WTC11 (cell line): ENCODE data around the gene SETD1A. TPM values are rescaled to one million over a fixed set of nuclear protein-coding genes. Genes with fewer than 3 reads are reported as not detected.

Experiments used
- ATAC-seq: fragments of 200-7000 bp; cut with Tn5 transposase; 2 replicates; pipeline ENCODE4 v1.10.0; 2021; ENCODE audit warnings: mild to moderate bottlenecking, moderate library complexity
- CTCF ChIA-PET: fragments of 300-600 bp; sonication (Branson Sonifier 250); formaldehyde crosslinking; loops from one replicate; lab custom pipeline; 2021; ENCODE audit warnings: antibody characterized with exemption; lab: Charles Lee
- POLR2A ChIA-PET: fragments of 350-600 bp; sonication (Branson Sonifier 250); formaldehyde crosslinking; loops from one replicate; lab custom pipeline; 2021; ENCODE audit warnings: antibody characterized with exemption; lab: Charles Lee
- DNase-seq: peaks from one replicate; pipeline ENCODE4 v3.0.0; 2021; ENCODE audit warnings: low spot score
- H3K27ac Mint-ChIP-seq: 2 replicates; pipeline ENCODE4 v1.8.0; 2021; ENCODE audit warnings: mixed read lengths
- H3K27me3 Mint-ChIP-seq: 2 replicates; pipeline ENCODE4 v1.8.0; 2021; ENCODE audit warnings: low read depth, mild to moderate bottlenecking, moderate library complexity, mixed read lengths
- H3K36me3 Mint-ChIP-seq: 2 replicates; pipeline ENCODE4 v1.8.0; 2021; ENCODE audit warnings: mixed read lengths
- H3K4me1 Mint-ChIP-seq: 2 replicates; pipeline ENCODE4 v1.8.0; 2022; ENCODE audit warnings: mixed read lengths
- H3K4me3 Mint-ChIP-seq: 2 replicates; pipeline ENCODE4 v1.8.0; 2021; ENCODE audit warnings: mild to moderate bottlenecking, moderate library complexity, mixed read lengths
- H3K9me3 Mint-ChIP-seq: 2 replicates; pipeline ENCODE4 v1.8.0; 2021; ENCODE audit warnings: mixed read lengths
- AR ChIP-seq: fragments of 250-450 bp; sonication (Bioruptor Pico); IDR thresholded peaks from 2 replicates; pipeline ENCODE4 v1.9.0; 2021; ENCODE audit warnings: mild to moderate bottlenecking
- ATF3 ChIP-seq: sonication (generic); formaldehyde crosslinking; conservative IDR thresholded peaks from 2 replicates; pipeline ENCODE4 v1.8.1; 2022; ENCODE audit warnings: mild to moderate bottlenecking, missing genetic modification reagents
- CBFB ChIP-seq: sonication (generic); formaldehyde crosslinking; IDR thresholded peaks from 2 replicates; pipeline ENCODE4 v1.8.1; 2022; ENCODE audit warnings: mild to moderate bottlenecking, low read depth, missing genetic modification reagents
- CREM ChIP-seq: sonication (generic); formaldehyde crosslinking; IDR thresholded peaks from 2 replicates; pipeline ENCODE4 v1.8.1; 2022; ENCODE audit warnings: mild to moderate bottlenecking, missing genetic modification reagents, moderate library complexity
- CTCF ChIP-seq: fragments of 200-600 bp; IDR thresholded peaks from 2 replicates; pipeline ENCODE4 v1.8.0; 2022; ENCODE audit warnings: antibody characterized with exemption
- EMX1 ChIP-seq: fragments of 250-450 bp; sonication (Bioruptor Pico); IDR thresholded peaks from 2 replicates; pipeline ENCODE4 v1.8.0; 2021; ENCODE audit warnings: mild to moderate bottlenecking
- ESRRA ChIP-seq: sonication (generic); formaldehyde crosslinking; IDR thresholded peaks from 2 replicates; pipeline ENCODE4 v1.8.1; 2022; ENCODE audit warnings: mild to moderate bottlenecking, missing genetic modification reagents, borderline replicate concordance
- FOXK1 ChIP-seq: sonication (generic); formaldehyde crosslinking; IDR thresholded peaks from 2 replicates; pipeline ENCODE4 v1.8.0; 2022; ENCODE audit warnings: mild to moderate bottlenecking, moderate library complexity, missing genetic modification reagents
- GRHL2 ChIP-seq: fragments of 250-450 bp; sonication (Bioruptor Pico); IDR thresholded peaks from 2 replicates; pipeline ENCODE4 v1.8.0; 2022; ENCODE audit warnings: mild to moderate bottlenecking, moderate library complexity; ENCODE audit not compliant: insufficient replicate concordance, severe bottlenecking
- GTF2I ChIP-seq: fragments of 250-450 bp; sonication (Bioruptor Pico); conservative IDR thresholded peaks from 2 replicates; pipeline ENCODE4 v1.4.0; 2021; ENCODE audit warnings: mild to moderate bottlenecking
- HMGA2 ChIP-seq: fragments of 250-450 bp; sonication (Bioruptor Pico); IDR thresholded peaks from 2 replicates; pipeline ENCODE4 v1.4.0; 2021; ENCODE audit warnings: mild to moderate bottlenecking, moderate library complexity
- JUN ChIP-seq: sonication (generic); formaldehyde crosslinking; IDR thresholded peaks from 2 replicates; pipeline ENCODE4 v1.8.0; 2023; ENCODE audit warnings: mild to moderate bottlenecking, missing genetic modification reagents
- KAT7 ChIP-seq: sonication (generic); formaldehyde crosslinking; IDR thresholded peaks from 2 replicates; pipeline ENCODE4 v1.8.1; 2023; ENCODE audit warnings: missing genetic modification reagents, mild to moderate bottlenecking, borderline replicate concordance
- MYBL2 ChIP-seq: sonication (generic); formaldehyde crosslinking; IDR thresholded peaks from 2 replicates; pipeline ENCODE4 v1.8.1; 2023; ENCODE audit warnings: mild to moderate bottlenecking, moderate library complexity, missing genetic modification reagents
- NFE2L1 ChIP-seq: sonication (generic); formaldehyde crosslinking; IDR thresholded peaks from 2 replicates; pipeline ENCODE4 v1.8.1; 2023; ENCODE audit warnings: missing genetic modification reagents
- NR2C2 ChIP-seq: sonication (generic); formaldehyde crosslinking; IDR thresholded peaks from 2 replicates; pipeline ENCODE4 v1.8.0; 2022; ENCODE audit warnings: mild to moderate bottlenecking, missing genetic modification reagents
- NR3C1 ChIP-seq: sonication (generic); formaldehyde crosslinking; conservative IDR thresholded peaks from 2 replicates; pipeline ENCODE4 v1.8.1; 2023; ENCODE audit warnings: low read depth, mild to moderate bottlenecking, missing genetic modification reagents
- PRDM15 ChIP-seq: sonication (generic); formaldehyde crosslinking; IDR thresholded peaks from 2 replicates; pipeline ENCODE4 v1.8.0; 2022; ENCODE audit warnings: missing genetic modification reagents
- SOX15 ChIP-seq: fragments of 250-450 bp; sonication (Bioruptor Pico); IDR thresholded peaks from 2 replicates; pipeline ENCODE4 v1.9.0; 2021; ENCODE audit warnings: mild to moderate bottlenecking
- TCF7 ChIP-seq: sonication (generic); formaldehyde crosslinking; IDR thresholded peaks from 2 replicates; pipeline ENCODE4 v1.8.0; 2022; ENCODE audit warnings: mild to moderate bottlenecking, low read depth, missing genetic modification reagents, moderate library complexity
- TP53 ChIP-seq: sonication (generic); formaldehyde crosslinking; IDR thresholded peaks from 2 replicates; pipeline ENCODE4 v1.8.1; 2023; ENCODE audit warnings: mild to moderate bottlenecking, missing genetic modification reagents
- ZBTB21 ChIP-seq: sonication (generic); formaldehyde crosslinking; IDR thresholded peaks from 2 replicates; pipeline ENCODE4 v1.8.1; 2023; ENCODE audit warnings: mild to moderate bottlenecking, missing genetic modification reagents, borderline replicate concordance
- ZMAT4 ChIP-seq: fragments of 250-450 bp; sonication (Bioruptor Pico); IDR thresholded peaks from 2 replicates; pipeline ENCODE4 v1.9.0; 2021; ENCODE audit warnings: mild to moderate bottlenecking
- ZNF396 ChIP-seq: fragments of 250-450 bp; sonication (Bioruptor Pico); IDR thresholded peaks from 2 replicates; pipeline ENCODE4 v1.8.0; 2021; ENCODE audit warnings: mild to moderate bottlenecking, moderate library complexity, borderline replicate concordance
- ZNF423 ChIP-seq: fragments of 250-450 bp; sonication (Bioruptor Pico); IDR thresholded peaks from 2 replicates; pipeline ENCODE4 v2.1.2; 2022; ENCODE audit warnings: mild to moderate bottlenecking, moderate library complexity
- ZSCAN18 ChIP-seq: fragments of 250-450 bp; sonication (Bioruptor Pico); IDR thresholded peaks from 2 replicates; pipeline ENCODE4 v2.1.2; 2022; ENCODE audit warnings: mild to moderate bottlenecking, moderate library complexity
- total RNA-seq: library from RNA; stranded (reverse); gene quantifications from 3 replicates; pipeline ENCODE4 v1.2.3, GENCODE V29; 2021

The SETD1A gene
- total RNA-seq, 1 experiment from 2014 or later, result 31.1 TPM

- POLR2A ChIA-PET, result no interaction called here
- Mint-ChIP-seq H3K27ac (no peak overlapping the region), H3K9me3 (no peaks in the 10 kb centered on the region), H3K36me3 (peaks cover 6% of the 10 kb centered on the region; the same call in 1 of the 2 replicates), H3K4me3 (peak overlapping the region; percentile 99)
- CTCF ChIA-PET, result interaction anchor here (1.8 kb wide), 1 partner anchor 77 kb away, joined by 10 read pairs; no protein-coding TSS in a partner anchor
- TF ChIP-seq NR2C2 (CRISPR knock-in tag) (no peak), CREM (CRISPR knock-in tag) (no peak)
- TF ChIP-seq, all 79 proteins: peak for 0
- Mint-ChIP-seq H3K4me1 (peaks cover 12% of the 10 kb centered on the region), H3K27me3 (no peaks in the 10 kb centered on the region; the same call in 1 of the 2 replicates)
- ATAC-seq (no peak), DNase-seq (no peak)
These were observed 36.2 kb upstream of the SETD1A start for GRCh38 chr16:30921459-30921747.

- H3K36me3 Mint-ChIP-seq, result peaks cover 9% of the 10 kb centered on the region; the same call in 1 of the 2 replicates
- ChIA-PET CTCF (interaction anchor here (0.7 to 1.8 kb wide), 2 partner anchors 20 to 77 kb away, joined by 3 to 10 read pairs; no protein-coding TSS in a partner anchor), POLR2A (interaction anchor here (0.9 kb wide), 1 partner anchor 21 kb away, joined by 3 read pairs; no protein-coding TSS in a partner anchor)
- H3K9me3 Mint-ChIP-seq, result no peaks in the 10 kb centered on the region
- peaks cover 17% of the 10 kb centered on the region for H3K4me1 Mint-ChIP-seq
- no peaks in the 10 kb centered on the region; the same call in 1 of the 2 replicates for H3K27me3 Mint-ChIP-seq
- peak; percentile 98 for DNase-seq
- H3K4me3 Mint-ChIP-seq, result peak overlapping the region; percentile 99
- peak; percentile 25 for ATAC-seq
- peak overlapping the region; percentile 99 for H3K27ac Mint-ChIP-seq
- TF ChIP-seq ZSCAN18, result no peak
- no peak for TF ChIP-seq ESRRA (CRISPR knock-in tag)
- no peak; the same call in 1 of the 2 replicates for TF ChIP-seq HMGA2 (CRISPR knock-in tag)
- TF ChIP-seq MYBL2, result no peak
- TF ChIP-seq GRHL2 (CRISPR knock-in tag), result no peak
- TF ChIP-seq GTF2I (CRISPR knock-in tag), result peak; percentile 98
- peak; percentile 67 for TF ChIP-seq PRDM15 (CRISPR knock-in tag)
- TF ChIP-seq AR (CRISPR knock-in tag), result no peak
- TF ChIP-seq KAT7 (CRISPR knock-in tag), result no peak
- no peak for TF ChIP-seq ZNF423 (CRISPR knock-in tag)
- TF ChIP-seq JUN (CRISPR knock-in tag), result no peak
- no peak for TF ChIP-seq SOX15 (CRISPR knock-in tag)
- 0 out of 2 replicates have a peak, but pooled peaks have one; percentile 63 for TF ChIP-seq EMX1 (CRISPR knock-in tag)
- no peak; the same call in 1 of the 2 replicates for TF ChIP-seq CBFB
- no peak for TF ChIP-seq ATF3 (CRISPR knock-in tag)
- TF ChIP-seq ZNF396 (CRISPR knock-in tag), result no peak
- TF ChIP-seq CTCF, result peak; percentile 84
- TF ChIP-seq TP53 (CRISPR knock-in tag), result no peak
- TF ChIP-seq ZBTB21 (CRISPR knock-in tag), result no peak
- no peak for TF ChIP-seq TCF7 (CRISPR knock-in tag)
- TF ChIP-seq ZMAT4, result no peak
- TF ChIP-seq NFE2L1 (CRISPR knock-in tag), result no peak
- TF ChIP-seq FOXK1 (CRISPR knock-in tag), result peak; percentile 62; the same call in 1 of the 2 replicates
- no peak for TF ChIP-seq NR3C1 (CRISPR knock-in tag)
These were observed 35.7 kb upstream of the SETD1A start for GRCh38 chr16:30921748-30922419.
